ENCODE results near the gene PHLDA2.

PHLDA2 gene

DNA sequence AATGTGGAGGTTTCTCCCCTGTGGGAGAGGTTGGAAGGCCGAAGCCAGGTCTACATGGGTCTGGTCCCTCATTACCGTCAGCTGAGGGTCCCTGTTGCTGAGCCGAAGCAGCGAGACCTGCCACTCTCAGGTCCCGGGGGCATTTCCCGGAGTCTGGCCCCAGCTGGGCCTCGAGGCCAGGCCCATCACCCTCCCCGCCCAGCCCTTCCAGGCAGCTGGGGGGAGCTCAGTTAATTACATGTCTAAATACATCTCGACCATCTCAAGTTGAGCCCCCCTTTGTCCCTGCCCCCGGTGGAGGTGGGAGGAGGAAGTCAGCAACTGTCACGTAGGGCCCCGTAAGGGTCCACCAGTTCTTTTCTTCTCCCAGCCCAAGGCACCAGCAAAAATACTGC lies 47.2 kb downstream of the PHLDA2 start:
- DNase-seq (ENCODE audit: low spot score) = no peak

DNA sequence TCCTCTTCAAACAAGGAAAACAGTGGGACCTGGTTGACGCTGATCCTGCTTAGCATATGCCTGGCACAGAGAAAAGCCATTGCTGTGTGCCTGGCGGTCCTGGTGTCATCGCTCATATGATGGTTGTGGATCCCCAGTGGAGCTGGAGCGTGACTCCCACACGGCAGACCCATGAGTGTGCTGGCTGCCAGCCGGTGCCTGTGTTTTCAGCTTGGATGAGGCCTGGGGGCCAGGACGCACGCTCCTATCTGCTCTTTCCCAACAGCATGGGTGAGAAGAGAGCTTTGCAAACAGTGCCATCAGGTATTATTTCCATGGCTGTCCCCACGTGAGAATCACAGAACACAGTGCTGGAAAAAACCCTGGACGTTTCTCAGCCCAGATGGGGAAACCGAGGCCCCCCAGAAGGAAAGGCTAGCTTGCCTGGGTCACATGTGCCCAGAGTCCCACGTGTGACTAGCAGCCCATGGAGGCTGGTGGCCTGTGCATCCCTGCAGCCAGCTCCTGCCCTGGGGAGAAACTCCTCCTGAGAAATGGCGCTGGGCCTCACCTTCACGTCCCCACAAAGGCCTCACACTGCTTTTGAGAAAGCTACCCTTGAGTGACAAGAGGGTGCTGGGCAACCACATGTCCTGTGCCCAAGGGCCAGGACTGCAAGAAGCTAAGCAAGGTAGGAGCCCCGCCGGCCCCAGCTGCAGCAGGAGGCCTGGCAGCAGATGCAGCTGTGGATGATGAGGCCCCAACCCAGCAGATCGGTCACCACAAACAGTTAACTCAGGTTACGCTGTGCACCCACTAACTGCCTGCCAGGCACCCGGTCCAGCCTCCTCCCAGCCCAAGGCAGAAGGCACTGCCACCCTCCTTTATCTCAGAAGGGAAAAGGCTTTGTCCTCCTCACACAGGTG lies 47.9 kb downstream of the PHLDA2 start:
- DNase-seq (ENCODE audit: low spot score) = no peak

DNA sequence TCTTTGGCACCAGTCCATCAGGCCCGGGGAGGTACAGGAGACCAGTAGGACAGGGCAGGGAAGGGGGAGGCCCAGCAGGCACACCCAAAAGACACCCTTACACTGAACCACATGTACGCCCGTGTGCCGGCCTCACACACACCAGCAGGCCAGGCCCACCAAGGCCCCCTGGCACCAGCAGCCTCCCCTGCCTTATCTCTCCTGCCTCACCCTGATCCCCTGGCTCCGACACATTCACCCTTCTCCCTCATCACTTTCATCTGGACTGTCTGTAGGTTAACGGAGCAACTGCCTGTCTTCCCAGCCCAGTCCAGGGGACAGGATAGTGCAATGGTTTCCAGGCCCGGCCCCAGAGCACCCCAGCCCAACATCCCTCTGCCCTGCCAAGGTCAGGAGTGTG lies 48.6 kb downstream of the PHLDA2 start:
- DNase-seq (ENCODE audit: low spot score) = no peak

DNA sequence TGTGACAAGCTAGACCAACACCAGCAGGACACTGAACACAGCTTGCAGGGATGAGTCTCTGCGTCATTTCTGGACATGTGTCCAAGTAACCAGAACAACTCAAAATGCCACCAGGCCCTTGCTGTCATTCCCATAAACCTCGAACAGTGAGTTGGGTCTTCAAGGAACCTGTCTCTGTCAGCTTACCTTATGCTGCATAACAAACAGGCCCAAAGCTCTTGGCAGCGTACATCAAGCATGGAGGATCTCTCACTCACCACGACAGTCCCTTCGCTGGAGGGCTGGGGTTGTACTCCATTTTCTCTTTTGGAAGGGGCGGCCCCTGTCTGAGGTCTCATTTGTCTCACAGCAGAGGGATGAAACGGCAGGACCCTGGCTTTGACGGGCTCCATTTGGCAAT lies 50.4 kb downstream of the PHLDA2 start:
- no peak for DNase-seq (ENCODE audit: low spot score)

Data from AG20443 (cell line).